DMS153 treated with DMSO at 0.1 percent for 48 hours (cell line): Measurements from ENCODE around the gene QSOX1.

ENCODE experiments used
- DNase-seq: peaks from one replicate; lab custom pipeline; 2025; ENCODE audit not compliant: unreplicated experiment; lab: John Stamatoyannopoulos, UW

Gene QSOX1

DNA sequence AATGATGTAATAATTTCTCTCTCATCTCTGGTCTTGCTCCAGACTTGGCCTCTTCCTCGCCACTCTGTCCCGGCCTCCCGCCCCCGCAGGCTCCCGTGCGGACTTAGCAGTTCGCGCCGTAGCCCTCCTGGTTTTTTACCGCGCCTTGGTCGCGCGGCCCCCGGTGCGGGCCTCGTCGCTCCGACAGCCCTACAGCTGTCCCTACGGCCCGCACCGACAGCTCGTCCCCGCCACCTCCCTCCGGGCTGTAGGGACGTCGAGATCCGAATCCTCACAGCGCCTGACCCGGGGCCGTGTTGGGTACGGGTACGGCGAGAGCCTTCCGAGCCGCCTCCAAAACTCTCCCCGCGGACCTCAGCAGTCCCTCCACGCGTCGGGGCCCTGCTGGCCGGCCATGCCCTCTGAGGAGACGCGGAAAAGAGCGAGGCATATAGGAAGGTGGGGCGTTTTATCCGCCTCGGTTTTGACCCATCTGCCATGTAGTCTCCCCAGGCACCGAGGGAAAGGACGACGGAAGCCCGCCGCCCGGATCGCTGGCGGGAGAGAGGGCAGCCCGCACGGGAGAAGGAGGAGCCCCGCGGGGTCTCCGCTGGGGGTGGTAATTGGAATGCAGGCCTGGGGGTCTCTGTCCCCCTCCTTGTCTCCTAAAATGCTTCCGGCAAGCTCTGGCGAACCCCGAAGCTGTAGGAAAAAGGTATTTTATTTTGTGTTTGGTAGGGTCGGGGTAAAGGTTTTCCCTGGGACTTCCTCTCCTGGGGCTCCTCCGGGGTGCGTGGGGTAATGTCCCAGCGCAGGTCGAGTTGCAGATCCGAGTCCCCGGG, 78.7 kb downstream of the QSOX1 start:
- DNase-seq, result no peak

DNA sequence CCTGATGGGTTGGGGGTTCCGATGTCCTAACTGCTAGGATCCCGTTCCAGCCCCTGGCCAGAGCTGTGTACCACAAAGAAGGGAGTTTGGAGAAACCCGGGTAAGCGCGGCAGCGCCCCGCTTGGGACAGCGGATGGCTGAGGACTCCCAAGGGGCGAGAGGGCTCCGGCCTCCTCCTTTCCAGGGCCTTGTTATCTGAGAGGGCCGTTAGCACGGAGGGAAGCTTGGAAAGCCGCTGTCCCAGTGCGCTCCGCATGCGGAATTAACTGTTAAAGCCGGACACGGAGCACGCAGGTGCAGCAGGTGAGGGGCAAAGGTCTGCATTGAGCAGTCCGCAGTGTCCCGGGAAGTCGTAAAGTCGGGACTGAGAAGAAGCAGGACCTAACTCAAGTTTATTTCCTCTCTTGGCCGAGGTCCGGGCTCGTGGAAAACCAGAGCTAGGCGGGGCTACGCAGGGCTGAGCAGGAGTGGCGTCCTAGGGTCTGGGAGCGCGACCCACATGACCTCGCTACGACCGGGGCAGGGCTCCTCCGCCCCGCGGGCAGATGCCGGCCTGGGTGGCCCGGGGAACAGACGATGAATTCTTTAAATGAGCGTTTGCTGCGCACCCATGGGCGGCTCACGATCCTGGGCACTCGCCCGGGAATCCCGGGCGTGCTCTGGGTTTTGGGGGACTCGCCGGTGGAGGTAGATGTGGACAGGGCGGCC, 79.9 kb downstream of the QSOX1 start:
- no peak for DNase-seq

DNA sequence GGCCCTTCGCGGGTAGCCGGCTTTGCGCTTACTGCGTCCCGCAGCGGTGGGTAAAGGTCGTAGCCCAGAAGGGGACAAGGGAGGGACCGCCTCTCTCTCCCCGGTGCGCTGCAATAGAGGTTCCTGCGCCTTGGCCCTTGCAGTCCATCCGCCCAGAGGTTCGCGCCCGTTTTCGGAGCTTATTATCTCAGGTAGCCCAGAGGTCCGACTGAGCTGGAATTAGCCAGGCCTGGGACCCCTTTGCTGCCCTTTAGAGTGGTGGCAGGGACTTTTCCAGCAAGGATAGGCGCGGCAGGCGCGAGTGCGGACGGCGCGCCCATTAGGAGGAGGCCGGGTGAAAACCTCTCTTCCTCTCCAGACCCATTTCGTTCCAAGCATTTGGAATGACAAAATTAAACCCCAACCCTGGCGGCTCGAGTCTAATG, 80.4 kb downstream of the QSOX1 start:
- no peak for DNase-seq

DNA sequence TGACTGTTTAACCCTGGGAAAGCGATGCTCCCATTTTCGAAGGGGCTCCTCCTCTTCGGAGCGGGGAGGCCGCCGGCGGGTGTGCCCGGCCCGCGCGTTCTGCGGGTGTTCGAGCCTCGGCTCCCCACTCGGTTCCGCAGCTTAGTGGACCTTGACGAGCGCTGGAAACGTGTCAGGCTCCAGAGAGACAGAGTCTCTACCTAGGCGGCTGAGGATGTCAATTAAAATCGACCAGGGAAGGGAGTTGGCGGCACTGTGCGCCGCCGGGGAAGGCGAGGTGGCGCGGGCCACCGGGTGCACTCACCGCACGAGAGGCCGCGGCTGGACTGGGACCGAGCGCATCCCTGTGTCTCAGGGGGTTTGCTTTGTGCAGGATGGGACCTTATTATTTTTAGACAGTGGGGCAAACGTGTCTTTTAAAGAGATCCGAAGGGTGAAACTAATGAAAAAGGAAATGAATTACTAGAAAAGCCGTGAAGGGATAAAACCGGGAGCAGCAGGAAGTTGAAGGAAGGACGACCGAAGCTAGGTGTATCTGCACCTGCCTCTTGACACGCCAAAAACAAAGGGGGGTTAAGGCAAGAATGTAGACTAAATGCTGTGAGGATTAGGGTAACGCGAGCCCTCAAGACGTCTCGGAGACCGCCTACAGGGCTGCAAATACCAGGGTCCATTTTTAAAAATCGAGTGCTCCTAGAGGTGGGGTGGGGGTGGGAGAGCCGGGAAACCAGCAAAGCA, 81.0 kb downstream of the QSOX1 start:
- DNase-seq, result no peak

DNA sequence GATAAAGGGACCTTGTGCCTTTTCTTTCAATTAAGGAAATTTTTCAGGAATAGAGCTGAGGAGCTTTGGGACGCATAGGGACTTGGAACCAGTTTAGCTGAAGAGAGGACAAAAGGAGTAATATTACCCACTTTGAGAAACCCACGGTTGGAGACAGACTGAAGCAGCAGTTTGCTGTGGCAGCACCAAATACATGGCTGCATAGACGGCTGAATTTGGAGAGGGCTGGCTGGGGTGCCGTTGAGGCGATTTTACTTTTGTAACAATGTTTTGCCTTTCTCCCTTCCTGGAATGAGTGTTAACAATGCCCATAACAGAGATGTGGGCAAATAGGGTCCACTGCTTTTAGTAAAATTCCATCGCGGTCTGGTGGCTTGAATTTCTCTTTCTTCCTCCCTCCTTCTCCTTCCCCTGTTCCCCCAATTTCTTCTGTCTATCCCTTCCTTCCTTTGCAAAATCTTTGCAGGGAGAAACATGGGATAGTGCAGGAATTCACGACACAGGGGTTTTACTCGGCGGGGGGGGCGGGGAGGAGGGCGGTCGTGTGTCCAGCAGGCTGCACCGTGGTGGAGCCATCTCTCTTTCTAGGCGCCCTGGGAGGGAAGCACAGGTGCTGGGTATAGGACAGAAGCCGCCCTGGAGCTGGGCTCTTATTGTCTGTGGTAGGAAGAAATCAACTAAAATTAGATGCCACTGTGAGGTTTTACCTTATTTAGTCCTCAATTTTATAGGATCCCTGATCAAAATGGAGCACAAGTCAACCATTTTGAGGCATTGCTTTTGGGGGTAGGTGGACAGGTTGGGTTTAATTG, 82.2 kb downstream of the QSOX1 start:
- DNase-seq, result no peak

DNA sequence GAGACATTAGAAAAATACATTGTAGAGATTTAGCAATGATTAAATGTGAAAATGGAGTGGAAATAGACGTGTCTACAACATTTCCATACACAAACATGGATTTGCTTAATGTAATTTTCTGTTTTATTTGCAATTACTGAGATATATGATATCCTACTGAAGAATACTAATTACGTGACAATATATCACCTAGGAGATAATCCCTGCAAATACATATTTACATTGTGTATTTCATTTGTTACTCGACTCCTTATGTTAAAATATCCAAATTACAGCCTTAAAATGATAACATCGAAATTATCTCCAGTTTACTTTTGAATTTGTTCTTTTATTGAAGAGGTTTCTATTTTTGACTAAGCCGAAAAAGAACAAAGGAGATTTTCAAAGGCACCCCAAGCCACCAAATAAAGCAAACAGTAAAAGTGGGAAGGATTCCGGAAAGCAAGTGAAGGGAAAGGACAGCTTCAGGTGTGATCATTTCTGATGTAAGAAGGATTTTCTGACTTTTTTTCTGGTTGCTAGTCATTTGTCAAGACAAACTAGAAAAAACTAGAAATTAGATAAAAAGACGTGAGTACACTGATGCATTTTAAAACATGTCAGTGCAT, 83.3 kb downstream of the QSOX1 start:
- DNase-seq, result no peak

DNA sequence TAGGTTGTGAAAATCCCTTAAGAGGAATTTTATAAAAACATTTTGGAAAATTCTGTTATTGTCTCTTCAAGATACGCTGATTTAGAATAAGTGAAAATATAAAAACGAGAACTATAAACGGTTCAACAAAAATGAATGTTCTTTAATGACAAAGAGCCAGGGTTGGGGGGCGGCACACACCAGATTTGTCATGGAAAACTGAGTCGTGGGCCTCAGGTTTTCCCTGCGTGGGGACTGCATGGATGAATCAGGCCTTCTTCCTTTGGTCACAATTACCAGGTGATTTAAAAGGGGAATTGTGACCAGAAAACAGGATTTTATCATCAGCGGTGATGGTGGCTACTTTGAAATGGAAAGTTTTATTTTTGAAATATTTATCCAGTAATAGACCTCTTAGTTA, 84.0 kb downstream of the QSOX1 start:
- DNase-seq, result no peak

DNA sequence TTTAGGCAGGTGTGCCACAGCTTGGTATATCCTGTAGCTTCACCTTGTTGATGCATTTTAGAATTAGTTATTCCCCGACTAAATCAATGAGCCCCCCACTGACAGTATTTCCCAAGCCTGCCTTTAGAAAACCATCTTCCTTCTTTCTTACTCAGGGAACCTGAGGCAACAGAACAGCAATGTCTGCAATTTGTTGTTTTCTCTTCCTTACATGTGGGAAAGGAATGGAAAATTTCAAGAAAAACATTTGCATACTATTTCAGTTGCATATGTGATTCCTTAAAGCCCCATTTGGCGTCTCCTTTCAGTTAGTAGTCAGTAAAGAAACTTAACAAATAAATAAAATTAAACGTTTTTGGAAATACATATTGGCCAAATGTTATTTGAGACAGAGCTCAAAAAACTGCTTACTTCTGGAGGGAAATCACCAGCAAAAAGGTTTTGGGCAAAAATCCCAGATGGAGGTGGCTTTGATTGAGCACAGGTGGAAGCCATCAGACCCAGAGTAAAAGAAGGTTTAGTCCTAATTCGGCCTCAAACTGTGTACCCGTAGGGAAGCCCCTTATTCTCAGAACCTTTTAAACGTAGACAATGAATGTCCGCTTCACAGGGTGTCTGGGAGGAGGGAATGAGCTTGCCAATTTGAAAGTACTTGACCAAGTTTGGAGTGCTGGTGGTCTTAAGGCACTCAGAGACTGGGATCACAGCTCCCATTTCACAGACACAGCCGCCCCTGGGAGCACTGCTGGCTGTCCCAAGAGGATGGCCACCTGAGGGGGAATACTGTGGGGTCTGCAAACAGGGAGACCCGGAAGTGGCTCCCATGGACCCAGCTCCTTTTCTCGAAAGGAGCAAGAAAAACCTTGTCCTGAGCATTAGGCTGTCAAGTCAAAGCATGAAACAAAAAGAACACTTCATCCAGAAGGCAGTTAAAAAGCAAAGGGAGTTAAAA, 84.8 kb downstream of the QSOX1 start:
- no peak for DNase-seq

DNA sequence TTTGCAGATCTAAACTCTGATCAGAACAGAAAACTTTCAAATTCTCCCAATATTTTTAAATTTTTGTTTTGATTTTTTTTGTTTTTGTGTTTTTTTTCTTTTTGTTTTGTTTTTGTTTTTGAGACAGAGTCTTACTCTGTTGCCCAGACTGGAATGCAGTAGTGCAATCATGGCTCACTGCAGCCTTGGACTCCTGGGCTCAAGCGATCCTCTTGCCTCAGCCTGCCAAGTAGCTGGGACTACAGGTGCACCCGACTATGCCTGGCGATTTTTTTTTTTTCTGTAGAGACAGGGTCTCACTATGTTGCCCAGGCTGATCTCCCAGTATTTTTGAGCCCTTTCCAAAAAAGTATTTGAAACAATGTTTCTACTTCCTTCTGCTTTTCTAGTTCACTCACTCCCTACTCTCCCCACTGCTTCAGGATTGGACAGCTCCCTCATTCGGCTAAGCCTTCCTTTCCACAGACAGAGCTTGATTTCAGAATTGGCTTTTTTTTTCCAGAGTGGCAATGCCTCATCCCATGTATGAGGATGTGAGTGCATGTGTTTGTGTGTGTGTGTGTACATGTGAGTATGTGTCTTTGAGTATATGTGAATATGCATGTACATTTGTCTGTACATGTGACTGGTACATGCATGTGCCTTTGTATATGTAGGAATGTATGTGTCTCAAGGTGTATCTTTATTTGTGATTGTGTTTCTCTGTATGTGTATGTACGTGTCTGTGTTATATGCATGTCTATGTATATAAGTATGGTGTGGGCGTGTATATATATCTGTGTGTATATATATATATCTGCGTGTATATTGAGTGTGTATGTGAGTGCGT, 87.3 kb downstream of the QSOX1 start:
- no peak for DNase-seq

DNA sequence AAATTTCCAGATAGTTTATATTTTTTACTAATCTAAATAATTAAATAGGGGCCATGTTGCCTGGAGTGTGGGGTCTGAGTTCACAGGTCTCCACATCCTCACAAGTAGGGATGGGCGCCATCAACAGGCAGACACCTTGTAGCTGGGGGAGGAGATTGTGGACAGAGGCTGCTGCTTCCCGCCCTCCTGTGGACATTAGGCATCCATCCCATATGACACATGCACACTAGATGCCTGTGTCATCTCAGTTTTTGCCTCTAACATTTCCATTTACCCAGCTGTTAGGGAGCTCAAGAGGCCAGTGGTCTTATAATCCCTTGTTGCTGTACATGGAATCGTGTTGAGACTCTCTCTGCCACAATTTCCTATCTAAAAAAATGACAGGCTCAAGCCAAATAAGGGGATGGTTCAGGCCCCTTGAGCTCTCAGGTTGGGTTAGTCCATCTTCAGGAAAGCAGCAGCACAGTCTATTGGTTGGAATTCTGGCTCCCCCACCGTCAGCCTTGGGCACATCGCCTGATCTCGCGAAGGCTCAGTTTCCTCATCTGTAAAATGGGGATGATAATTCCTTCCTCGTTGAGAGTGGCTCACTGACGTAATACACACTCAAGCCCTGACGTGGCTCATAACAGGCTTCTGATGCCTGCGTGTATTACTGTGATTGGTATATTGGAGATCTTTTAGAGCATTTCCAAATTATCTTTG, 89.0 kb downstream of the QSOX1 start:
- DNase-seq, result no peak

DNA sequence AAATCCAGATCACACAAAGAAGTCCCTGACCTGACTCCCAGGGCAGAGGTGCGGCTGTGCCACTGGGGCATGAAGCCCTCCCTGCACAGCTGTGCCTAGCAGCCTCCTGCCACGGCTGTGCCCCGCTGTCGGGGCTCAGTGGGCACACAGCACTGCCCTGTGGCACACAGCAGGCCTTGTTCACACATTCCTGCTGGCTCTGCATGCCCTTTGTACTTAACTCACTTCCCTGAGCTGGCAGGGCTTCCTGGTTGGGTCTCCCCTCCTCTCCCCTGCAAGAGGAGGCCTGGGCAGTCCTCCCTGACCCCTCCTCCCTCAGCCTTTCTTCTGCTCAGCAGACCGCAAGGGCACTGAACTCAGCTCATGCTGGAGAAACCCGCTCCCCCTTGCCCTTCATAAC, 90.2 kb downstream of the QSOX1 start:
- no peak for DNase-seq

DNA sequence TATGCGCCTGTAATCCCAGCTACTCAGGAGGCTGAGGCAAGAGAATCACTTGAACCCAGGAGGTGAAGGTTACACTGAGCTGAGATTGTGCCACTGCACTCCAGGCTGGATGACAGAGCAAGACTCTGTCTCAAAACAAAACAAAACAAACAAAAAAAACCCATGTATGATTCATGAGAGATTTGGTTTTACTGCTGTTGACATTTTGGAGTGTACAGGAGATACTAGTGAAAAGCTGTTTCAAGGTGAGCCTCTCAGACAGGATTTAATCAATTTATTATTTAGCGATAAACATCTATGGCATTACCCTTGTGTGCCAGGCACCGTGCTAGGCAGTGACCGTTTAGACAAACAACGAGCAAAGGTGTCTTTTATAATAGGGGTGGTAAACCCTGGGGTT, 91.9 kb downstream of the QSOX1 start:
- no peak for DNase-seq

DNA sequence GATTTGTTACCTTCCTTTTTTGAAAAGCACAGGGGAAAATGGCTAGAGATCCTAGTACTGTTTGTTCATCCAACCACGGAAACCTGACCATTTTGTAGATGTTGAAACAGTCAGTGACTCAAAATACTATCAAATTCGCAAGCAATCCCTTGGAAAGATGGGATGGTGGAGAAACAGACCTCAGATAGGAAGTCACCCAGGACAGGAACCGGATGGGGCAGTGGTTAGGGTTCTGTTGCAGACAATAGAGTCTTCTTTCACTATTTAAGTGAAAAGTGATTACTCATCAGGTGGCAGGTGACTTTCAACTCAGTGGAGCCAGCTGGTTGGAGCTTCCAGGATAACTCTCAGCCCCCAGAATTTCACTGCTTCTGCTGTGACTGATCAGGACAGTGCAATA, 92.4 kb downstream of the QSOX1 start:
- DNase-seq, result no peak

DNA sequence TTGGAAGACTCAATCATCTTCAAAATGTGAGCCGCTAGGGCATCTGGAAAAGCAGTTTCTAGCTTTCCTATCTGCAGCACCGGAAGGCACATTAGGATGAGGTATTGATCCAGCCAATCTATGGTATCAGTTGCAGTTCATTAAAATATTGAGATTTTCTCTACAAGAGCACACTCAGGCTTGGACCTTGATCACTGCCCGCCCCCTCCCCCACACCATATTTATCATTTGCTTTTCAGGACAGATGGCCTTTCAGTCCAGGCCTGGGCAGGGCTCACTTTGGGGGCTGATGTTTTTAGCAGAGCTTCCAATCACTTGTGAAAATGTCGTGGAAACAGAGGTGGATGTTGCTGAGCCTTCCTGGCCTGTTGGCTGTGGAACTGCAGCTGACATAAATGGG, 92.9 kb downstream of the QSOX1 start:
- DNase-seq, result no peak

DNA sequence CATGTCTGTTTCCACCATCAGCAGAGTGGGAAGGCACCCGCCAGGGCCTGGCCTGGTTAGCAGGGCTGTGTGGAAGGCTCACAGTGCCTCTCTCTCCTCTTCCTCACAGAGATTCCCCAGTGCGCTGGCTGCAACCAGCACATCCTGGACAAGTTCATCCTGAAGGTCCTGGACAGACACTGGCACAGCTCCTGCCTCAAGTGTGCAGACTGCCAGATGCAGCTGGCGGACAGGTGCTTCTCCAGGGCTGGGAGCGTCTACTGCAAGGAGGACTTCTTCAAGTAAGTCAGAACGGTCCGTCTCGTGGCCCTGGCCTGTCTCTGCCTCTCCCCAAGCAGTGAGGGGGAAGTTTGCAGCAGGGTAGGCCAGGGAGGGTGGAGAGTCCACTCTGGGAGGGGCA, 93.5 kb downstream of the QSOX1 start:
- no peak for DNase-seq

DNA sequence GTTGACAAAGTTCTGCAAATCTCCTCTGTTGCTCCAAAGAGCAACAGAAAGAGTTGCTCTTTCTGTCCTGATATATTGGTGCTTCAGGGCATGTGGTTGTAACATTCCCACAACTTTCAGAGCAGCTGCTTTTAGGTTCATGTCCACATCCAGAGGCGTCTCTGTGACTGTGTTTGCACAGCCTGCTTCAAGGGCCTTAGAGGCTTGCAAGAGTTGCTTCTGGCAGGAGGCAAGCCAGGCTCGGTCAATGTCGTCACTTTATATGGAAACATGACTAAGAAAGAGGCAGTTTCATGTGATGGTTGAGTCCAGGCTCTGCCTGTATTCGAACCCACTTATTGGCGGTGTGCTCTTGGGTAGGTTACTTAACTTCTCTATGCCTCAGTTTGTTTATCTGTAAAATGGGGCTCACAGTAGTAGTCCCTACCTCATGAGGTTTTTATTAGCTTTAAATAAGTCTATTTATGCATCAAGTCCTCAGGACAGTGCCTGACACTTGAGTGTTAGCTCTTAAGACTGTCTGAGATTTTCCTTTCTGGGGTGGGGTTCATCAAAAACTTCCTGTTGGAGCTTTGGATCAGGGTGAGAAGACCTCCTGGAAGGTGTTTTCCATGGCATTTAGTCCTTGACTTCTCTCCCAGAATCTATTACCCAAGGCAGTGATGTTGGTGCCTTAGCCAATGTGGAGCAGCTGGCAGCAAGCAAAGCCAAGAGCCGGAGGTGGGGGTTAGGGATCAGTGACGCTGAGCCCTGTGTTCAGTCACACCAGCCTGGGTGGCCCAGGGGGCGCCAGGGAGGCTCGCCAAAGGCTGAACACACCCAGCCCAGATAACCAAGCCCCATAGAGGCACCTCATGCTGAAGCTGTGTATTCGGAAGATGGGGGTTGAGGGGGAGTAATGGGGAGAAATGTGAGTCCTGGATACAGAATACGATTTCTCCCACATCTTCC, 94.3 kb downstream of the QSOX1 start:
- no peak for DNase-seq
